H1 (cell line): ENCODE data around the gene WNT5A. TPM values are rescaled to one million over a fixed set of nuclear protein-coding genes. Genes with fewer than 3 reads are reported as not detected.

Experiments used
- CTCF ChIA-PET: fragments of 300-600 bp; sonication (Branson Sonifier 250); formaldehyde crosslinking; loops from one replicate; lab custom pipeline; 2021; ENCODE audit not compliant: partially characterized antibody; lab: Charles Lee
- POLR2A ChIA-PET: fragments of 300-600 bp; sonication (Branson Sonifier 250); formaldehyde crosslinking; loops from one replicate; lab custom pipeline; 2021; ENCODE audit warnings: inconsistent platforms; ENCODE audit not compliant: partially characterized antibody; lab: Charles Lee
- DNase-seq, 2 experiments: peaks; one replicate each; pipeline versions ENCODE4 v3.0.0 to v3.0.0-alpha.2; 2010 to 2022; ENCODE audit warnings: low spot score in 2 of 2, low read depth in 1 of 2, mixed read lengths in 1 of 2
- FAIRE-seq: peaks from 2 replicates; lab custom pipeline; 2011; peaks lifted over from hg19 to GRCh38; lab: Jason Lieb, UNC
- H2AFZ ChIP-seq: 2 replicates; pipeline ENCODE4 v1.8.1; 2012; ENCODE audit warnings: low read length, inconsistent platforms
- H2AK5ac ChIP-seq: 2 replicates; pipeline ENCODE4 v1.6.1; 2013; ENCODE audit warnings: low read depth, low read length
- H2BK120ac ChIP-seq: replicated peaks from 2 replicates; pipeline ENCODE3; 2013; ENCODE audit warnings: low read depth, low read length, inconsistent platforms
- H2BK12ac ChIP-seq: 2 replicates; pipeline ENCODE4 v1.6.1; 2013; ENCODE audit warnings: low read depth, low read length
- H2BK15ac ChIP-seq: 2 replicates; pipeline ENCODE4 v1.6.1; 2013; ENCODE audit warnings: low read length
- H2BK20ac ChIP-seq: 2 replicates; pipeline ENCODE4 v1.6.1; 2013; ENCODE audit warnings: low read length
- H2BK5ac ChIP-seq: 2 replicates; pipeline ENCODE4 v1.6.1; 2013; ENCODE audit warnings: low read depth, low read length
- H3K14ac ChIP-seq: 2 replicates; pipeline ENCODE4 v1.6.1; 2013; ENCODE audit warnings: inconsistent platforms; ENCODE audit not compliant: insufficient read length
- H3K18ac ChIP-seq: 2 replicates; pipeline ENCODE4 v1.6.1; 2013; ENCODE audit warnings: low read length; ENCODE audit errors: extremely low read depth
- H3K23ac ChIP-seq: 2 replicates; pipeline ENCODE4 v1.6.1; 2013; ENCODE audit warnings: inconsistent platforms; ENCODE audit not compliant: insufficient read length
- H3K23me2 ChIP-seq: 2 replicates; pipeline ENCODE4 v1.6.1; 2013; ENCODE audit warnings: low read depth, low read length
- H3K27ac ChIP-seq: 2 replicates; pipeline ENCODE4 v1.6.1; 2011; ENCODE audit warnings: low read depth, low read length, inconsistent platforms
- H3K27me3 ChIP-seq, 4 experiments: replicated peaks in 1 of 4; 1 replicate in 1 of 4; 2 replicates in 3 of 4; pipeline versions ENCODE4 v1.6.1 to v1.8.1; 2011 to 2013; ENCODE audit warnings: low read length in 3 of 4, mild to moderate bottlenecking in 3 of 4, inconsistent platforms in 2 of 4, mixed read lengths in 2 of 4, moderate library complexity in 1 of 4; ENCODE audit not compliant: control insufficient read depth in 3 of 4, insufficient read depth in 3 of 4; ENCODE audit errors: extremely low read depth in 1 of 4
- H3K36me3 ChIP-seq, 4 experiments: 2 replicates each; pipeline versions ENCODE4 v1.6.1 to v1.8.1; 2011 to 2013; ENCODE audit warnings: mild to moderate bottlenecking in 4 of 4, low read length in 3 of 4, moderate library complexity in 2 of 4, control low read depth in 1 of 4, inconsistent platforms in 1 of 4; ENCODE audit not compliant: insufficient read depth in 4 of 4, control insufficient read depth in 2 of 4
- H3K4ac ChIP-seq: replicated peaks from 2 replicates; pipeline ENCODE3; 2013; ENCODE audit warnings: low read length, low read depth, mixed read lengths, inconsistent platforms; ENCODE audit not compliant: insufficient read length
- H3K4me1 ChIP-seq, 4 experiments: replicated peaks in 1 of 4; 1 replicate in 1 of 4; 2 replicates in 3 of 4; pipeline versions ENCODE4 v1.6.1 to v1.8.1; 2011 to 2013; ENCODE audit warnings: low read length in 3 of 4, inconsistent platforms in 2 of 4, mixed read lengths in 1 of 4; ENCODE audit not compliant: insufficient read depth in 4 of 4, control insufficient read depth in 3 of 4
- H3K4me2 ChIP-seq, 2 experiments: 2 replicates each; pipeline versions ENCODE4 v1.6.1 to v1.8.1; 2011 to 2013; ENCODE audit warnings: low read depth in 2 of 2, low read length in 2 of 2, control low read depth in 1 of 2, inconsistent platforms in 1 of 2, mild to moderate bottlenecking in 1 of 2; ENCODE audit not compliant: insufficient read depth in 1 of 2
- H3K4me3 ChIP-seq, 4 experiments: fragments of 200-600, 300-600 bp in 1 of 4; sonication (generic), shearing (Covaris generic), sonication (Bioruptor Twin) in 1 of 4; 2 replicates each; pipeline versions ENCODE4 v1.5.1 to v1.8.1; 2011 to 2016; ENCODE audit warnings: low read length in 4 of 4, low read depth in 3 of 4, control low read depth in 2 of 4, inconsistent platforms in 2 of 4, mild to moderate bottlenecking in 2 of 4, mixed read lengths in 1 of 4, moderate library complexity in 1 of 4; ENCODE audit not compliant: insufficient read depth in 2 of 4; ENCODE audit errors: extremely low read depth in 1 of 4
- H3K56ac ChIP-seq: replicated peaks from 2 replicates; pipeline ENCODE3; 2013; ENCODE audit warnings: low read depth, mild to moderate bottlenecking, mixed read lengths, low read length, inconsistent platforms; ENCODE audit not compliant: insufficient read length
- H3K79me1 ChIP-seq: 2 replicates; pipeline ENCODE4 v1.6.1; 2013; ENCODE audit warnings: low read depth, low read length, control low read depth
- H3K79me2 ChIP-seq, 2 experiments: 2 replicates each; pipeline versions ENCODE4 v1.6.1 to v1.8.1; 2012 to 2013; ENCODE audit warnings: low read length in 2 of 2, mild to moderate bottlenecking in 2 of 2, inconsistent platforms in 1 of 2; ENCODE audit not compliant: insufficient read depth in 2 of 2, control insufficient read depth in 1 of 2
- H3K9ac ChIP-seq, 4 experiments: replicated peaks in 1 of 4; 1 replicate in 1 of 4; 2 replicates in 3 of 4; pipeline versions ENCODE4 v1.6.1 to v1.8.1; 2011 to 2013; ENCODE audit warnings: low read depth in 3 of 4, low read length in 3 of 4, control low read depth in 2 of 4, mild to moderate bottlenecking in 2 of 4, moderate library complexity in 2 of 4, inconsistent platforms in 1 of 4; ENCODE audit errors: extremely low read depth in 1 of 4
- H3K9me3 ChIP-seq, 2 experiments: 2 replicates each; pipeline versions ENCODE4 v1.6.1 to v1.8.1; 2012 to 2013; ENCODE audit warnings: mild to moderate bottlenecking in 2 of 2, moderate library complexity in 2 of 2, control low read depth in 1 of 2, inconsistent platforms in 1 of 2, low read depth in 1 of 2, low read length in 1 of 2, mixed read lengths in 1 of 2; ENCODE audit not compliant: insufficient read depth in 2 of 2
- H4K20me1 ChIP-seq, 2 experiments: replicated peaks in 1 of 2; 2 replicates each; pipeline versions ENCODE3 to v1.8.1; 2011 to 2013; ENCODE audit warnings: inconsistent platforms in 2 of 2, low read length in 2 of 2, mild to moderate bottlenecking in 1 of 2; ENCODE audit not compliant: insufficient read depth in 2 of 2, control insufficient read depth in 1 of 2
- H4K5ac ChIP-seq: 2 replicates; pipeline ENCODE4 v1.6.1; 2013; ENCODE audit warnings: low read length, low read depth, mixed read lengths, inconsistent platforms; ENCODE audit not compliant: insufficient read length
- H4K8ac ChIP-seq: 2 replicates; pipeline ENCODE4 v1.8.0; 2013; ENCODE audit warnings: mild to moderate bottlenecking, moderate library complexity, low read length, inconsistent platforms; ENCODE audit not compliant: insufficient read depth; ENCODE audit errors: extremely low read depth
- H4K91ac ChIP-seq: replicated peaks from 2 replicates; pipeline ENCODE3; 2013; ENCODE audit warnings: low read length, mixed read lengths, inconsistent platforms; ENCODE audit not compliant: insufficient read length
- BRCA1 ChIP-seq: IDR thresholded peaks from 2 replicates; pipeline ENCODE4 v1.6.1; 2012; ENCODE audit warnings: low read depth, low read length, improper control_type of control experiment
- HDAC6 ChIP-seq: IDR thresholded peaks from one replicate; pipeline ENCODE4 v1.7.1; 2012; ENCODE audit warnings: low read depth, mild to moderate bottlenecking, inconsistent platforms, low read length, moderate library complexity
- JUND ChIP-seq: IDR thresholded peaks from 2 replicates; pipeline ENCODE4 v1.6.1; 2011; ENCODE audit warnings: mild to moderate bottlenecking, improper control_type of control experiment, low read length
- KDM5A ChIP-seq: fragments of 200-600 bp; IDR thresholded peaks from 2 replicates; pipeline ENCODE4 v1.7.1; 2012; ENCODE audit warnings: mild to moderate bottlenecking, low read length, inconsistent platforms, mixed read lengths
- NANOG ChIP-seq: IDR thresholded peaks from 2 replicates; pipeline ENCODE4 v1.6.1; 2011; ENCODE audit warnings: low read length, low read depth, mild to moderate bottlenecking, inconsistent platforms; ENCODE audit not compliant: insufficient read depth, poor library complexity, severe bottlenecking
- POLR2AphosphoS5 ChIP-seq: IDR thresholded peaks from 2 replicates; pipeline ENCODE4 v1.6.1; 2011; ENCODE audit warnings: low read depth, low read length
- SIN3A ChIP-seq, 2 experiments: IDR thresholded peaks in 1 of 2; conservative IDR thresholded peaks in 1 of 2; 2 replicates each; pipeline ENCODE4 v1.6.1; 2011 to 2012; ENCODE audit warnings: low read length in 2 of 2, improper control_type of control experiment in 1 of 2, low read depth in 1 of 2, mild to moderate bottlenecking in 1 of 2
- SIX5 ChIP-seq: IDR thresholded peaks from 2 replicates; pipeline ENCODE4 v1.6.1; 2011; ENCODE audit warnings: mild to moderate bottlenecking, low read depth, low read length
- TAF7 ChIP-seq: optimal IDR thresholded peaks from 2 replicates; pipeline ENCODE3; 2011; ENCODE audit warnings: low read depth, mild to moderate bottlenecking, inconsistent platforms, low read length, moderate library complexity, borderline replicate concordance
- TBP ChIP-seq: IDR thresholded peaks from 2 replicates; pipeline ENCODE4 v1.6.1; 2011; ENCODE audit warnings: low read depth, low read length, improper control_type of control experiment
- ZNF274 ChIP-seq: IDR thresholded peaks from 2 replicates; pipeline ENCODE4 v1.7.0; 2012; ENCODE audit warnings: low read length, borderline replicate concordance; ENCODE audit errors: extremely low read depth
- WGBS, 2 experiments: shearing (Covaris generic) in 1 of 2; methylation state at CpG; one replicate each; pipeline versions ENCODE4 v1.1.6 to v1.1.7; 2013 to 2015; ENCODE audit warnings: low lambda C conversion rate in 2 of 2, mixed read lengths in 2 of 2, inconsistent platforms in 1 of 2, low coverage in 1 of 2, missing lambda C conversion rate in 1 of 2; ENCODE audit not compliant: insufficient replicate concordance in 2 of 2, insufficient coverage in 1 of 2, insufficient read length in 1 of 2; ENCODE audit errors: extremely low coverage in 1 of 2, missing lambda C conversion rate in 1 of 2; 5-methylcytosine and 5-hydroxymethylcytosine counted together
- polyA plus RNA-seq, 7 experiments: library from polyadenylated mRNA; depleted of rRNA in 3 of 7; stranded (reverse) in 5 of 7; unstranded in 2 of 7; fragments of >200 nt in 5 of 7; fragments of 200-250 nt in 2 of 7; gene quantifications; 1 replicate in 5 of 7; 2 replicates in 1 of 7; 4 replicates in 1 of 7; pipeline versions ENCODE4 v1.2.1 to v1.2.3, GENCODE V29; 2011 to 2013; ENCODE audit warnings: missing spikeins in 2 of 7, mixed read lengths in 2 of 7
- total RNA-seq: library from RNA; stranded (reverse); fragmentation: NEBNext Ultra II Directional; extraction: Animal tissue kit (Norgen Biotek cat#: 25700); gene quantifications from 2 replicates; pipeline ENCODE4 v1.2.1, GENCODE V29; 2021
- TF ChIP-seq, protein P1 (sequence below): IDR thresholded peaks from 2 replicates; pipeline ENCODE4 v1.6.1; 2011; ENCODE audit warnings: low read length, improper control_type of control experiment
- TF ChIP-seq, protein P2 (sequence below): IDR thresholded peaks from 2 replicates; pipeline ENCODE4 v1.6.1; 2011; ENCODE audit warnings: low read depth, mild to moderate bottlenecking, low read length; ENCODE audit not compliant: insufficient read depth

Gene WNT5A
- total and polyA plus RNA-seq, 2 of the 8 experiments (the other 6 are each of a cell fraction or from before 2014, with no cell fraction given): 3.9 to 5.6 TPM

DNA sequence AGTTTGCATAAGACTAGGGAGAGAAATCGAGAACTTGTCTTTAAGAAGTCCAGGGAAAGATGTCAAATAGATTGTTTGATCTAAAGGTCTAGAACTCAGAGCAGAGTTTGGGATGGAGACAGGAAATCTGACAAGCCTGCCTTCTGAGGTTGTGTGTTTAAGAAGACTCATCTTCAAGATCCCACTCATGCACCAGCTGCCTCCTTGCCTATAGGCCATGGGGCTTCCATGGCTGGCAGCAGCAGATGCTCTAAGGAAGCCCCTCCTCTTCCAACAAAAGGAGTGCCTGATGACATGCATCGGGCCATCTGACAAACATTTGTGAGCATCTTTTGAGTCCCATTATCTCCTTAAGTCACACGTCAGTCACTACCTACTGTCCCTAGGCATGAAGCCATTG is 47.4 kb downstream of the WNT5A start:
- Histone ChIP-seq H3K9me3 (no peaks in the 10 kb centered on the region), H3K56ac (no peak overlapping the region), H2BK5ac (no peak overlapping the region), H3K18ac (no peak overlapping the region), H2AFZ (no peak overlapping the region), H3K4me1 (no peaks in the 10 kb centered on the region), H3K27ac (no peak overlapping the region), H2BK12ac (no peak overlapping the region), H3K79me1 (no peaks in the 10 kb centered on the region), H3K4me2 (no peak overlapping the region), H2BK120ac (no peak overlapping the region), H4K20me1 (no peaks in the 10 kb centered on the region), H3K27me3 (no peaks in the 10 kb centered on the region; a peak in 1 of 7 replicates), H2BK20ac (no peak overlapping the region), H3K79me2 (no peaks in the 10 kb centered on the region), H3K14ac (no peak overlapping the region), H4K5ac (no peak overlapping the region), H2BK15ac (no peak overlapping the region), H4K8ac (no peak overlapping the region), H3K4ac (no peak overlapping the region), H4K91ac (no peak overlapping the region), H3K36me3 (no peaks in the 10 kb centered on the region), H3K23me2 (no peaks in the 10 kb centered on the region), H3K4me3 (no peak overlapping the region), H2AK5ac (no peak overlapping the region), H3K23ac (no peak overlapping the region), H3K9ac (no peak overlapping the region)
- FAIRE-seq (no peak), DNase-seq (no peak)
- WGBS, 2 experiments: 95% methylated on average over 3 of the region's 3 CpGs; no CpG with 5 or more reads in 1 of the 2 experiments
- ChIA-PET POLR2A (no interaction called here), CTCF (interaction anchor here (0.9 to 2.0 kb wide), 3 partner anchors 470 to 586 kb away, joined by 3 to 4 read pairs (median 4); no protein-coding TSS in a partner anchor)
- TF ChIP-seq POLR2AphosphoS5 (no peak), JUND (no peak), HDAC6 (no peak), SIX5 (no peak), SIN3A (conservative IDR thresholded peaks at IDR 0.05 in 1 of 2, IDR thresholded peaks at IDR 0.05 in 1 of 2; ENCODE audit: low read depth in 1 of 2, low read length in 2 of 2) (no peak), NANOG (no peak), ZNF274 (no peak), KDM5A (no peak), BRCA1 (no peak), TBP (no peak), TAF7 (no peak)
- TF ChIP-seq, protein P1, sequence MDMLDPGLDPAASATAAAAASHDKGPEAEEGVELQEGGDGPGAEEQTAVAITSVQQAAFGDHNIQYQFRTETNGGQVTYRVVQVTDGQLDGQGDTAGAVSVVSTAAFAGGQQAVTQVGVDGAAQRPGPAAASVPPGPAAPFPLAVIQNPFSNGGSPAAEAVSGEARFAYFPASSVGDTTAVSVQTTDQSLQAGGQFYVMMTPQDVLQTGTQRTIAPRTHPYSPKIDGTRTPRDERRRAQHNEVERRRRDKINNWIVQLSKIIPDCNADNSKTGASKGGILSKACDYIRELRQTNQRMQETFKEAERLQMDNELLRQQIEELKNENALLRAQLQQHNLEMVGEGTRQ: no peak
- TF ChIP-seq, protein P2, sequence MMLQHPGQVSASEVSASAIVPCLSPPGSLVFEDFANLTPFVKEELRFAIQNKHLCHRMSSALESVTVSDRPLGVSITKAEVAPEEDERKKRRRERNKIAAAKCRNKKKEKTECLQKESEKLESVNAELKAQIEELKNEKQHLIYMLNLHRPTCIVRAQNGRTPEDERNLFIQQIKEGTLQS: no peak
